ENCODE data around the gene TSPAN5.

The TSPAN5 gene

DNA sequence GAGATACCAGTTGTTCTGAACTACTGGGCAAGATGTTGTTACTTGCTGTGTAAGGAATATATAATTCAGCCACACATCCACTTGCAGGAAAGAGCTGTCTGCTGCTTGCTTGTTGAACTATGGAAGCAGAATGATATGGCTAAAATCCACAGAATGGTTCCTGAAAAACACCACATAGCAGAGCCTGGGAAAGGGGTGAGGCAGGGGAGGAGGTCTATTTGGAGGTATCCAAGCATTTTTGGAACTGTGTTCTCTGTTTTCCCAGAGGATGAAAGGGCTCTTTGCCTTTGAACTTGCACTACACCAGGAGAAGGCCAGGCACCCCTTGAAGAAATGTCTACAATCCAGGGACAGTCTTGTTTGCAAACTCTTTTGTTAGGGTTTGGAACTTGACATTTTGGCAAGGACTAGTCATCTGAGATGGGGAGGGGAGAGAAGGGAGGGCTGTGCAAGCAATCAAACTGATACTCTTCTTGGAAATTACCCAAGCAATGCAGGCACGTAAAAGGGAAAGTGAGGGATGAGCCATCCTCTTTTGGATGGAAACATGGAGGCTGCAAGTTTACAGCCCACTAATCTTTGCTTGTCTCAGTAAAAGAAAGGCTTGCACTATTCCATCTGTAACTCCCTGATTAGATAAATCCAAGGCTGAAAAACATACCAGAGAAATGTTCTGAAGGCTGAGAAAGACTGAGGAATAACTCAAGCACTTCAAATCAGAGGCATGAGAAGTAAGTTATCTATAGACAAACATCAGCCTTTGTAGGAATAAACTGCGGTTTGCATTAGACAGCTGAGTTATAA is 141.0 kb downstream of the TSPAN5 start:
- DNase-seq (ENCODE audit: low read depth): no peak

DNA sequence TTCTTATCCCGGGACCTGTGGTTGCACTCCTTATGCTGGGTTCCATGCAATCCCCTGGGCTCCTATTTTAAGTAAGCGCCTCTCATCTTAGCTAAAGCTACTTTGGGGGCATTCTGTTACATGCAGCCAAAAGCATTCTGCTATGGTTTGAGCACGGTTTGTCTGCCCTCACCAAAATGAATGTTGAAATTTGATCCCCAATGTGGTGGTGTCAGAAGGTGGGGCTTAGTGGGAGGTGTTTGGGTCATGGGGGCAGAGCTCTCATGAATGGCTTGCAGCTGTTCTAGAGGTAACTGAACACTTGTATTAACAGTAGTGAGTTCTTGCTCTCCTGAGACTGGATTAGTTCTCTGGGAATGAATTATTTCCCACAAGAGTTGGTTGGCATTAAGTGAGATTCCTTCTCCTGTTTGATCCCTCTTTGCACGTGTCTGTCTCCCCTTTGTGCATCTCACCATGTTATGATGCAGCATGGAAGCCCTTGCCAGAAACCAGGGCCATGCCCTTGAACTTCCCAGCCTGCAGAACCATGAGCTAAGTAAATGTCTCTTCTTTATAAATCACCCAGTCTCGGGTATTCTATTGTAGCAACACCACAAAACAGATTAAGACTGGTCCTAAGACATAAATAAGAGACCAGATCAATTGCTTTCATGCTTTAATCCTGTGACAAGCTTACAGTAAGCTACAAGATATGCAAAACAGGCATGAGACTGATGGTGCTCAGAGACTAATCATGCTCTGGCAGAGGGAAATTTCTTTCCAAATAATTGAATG is 141.8 kb downstream of the TSPAN5 start:
- no peak for DNase-seq (ENCODE audit: low read depth)

DNA sequence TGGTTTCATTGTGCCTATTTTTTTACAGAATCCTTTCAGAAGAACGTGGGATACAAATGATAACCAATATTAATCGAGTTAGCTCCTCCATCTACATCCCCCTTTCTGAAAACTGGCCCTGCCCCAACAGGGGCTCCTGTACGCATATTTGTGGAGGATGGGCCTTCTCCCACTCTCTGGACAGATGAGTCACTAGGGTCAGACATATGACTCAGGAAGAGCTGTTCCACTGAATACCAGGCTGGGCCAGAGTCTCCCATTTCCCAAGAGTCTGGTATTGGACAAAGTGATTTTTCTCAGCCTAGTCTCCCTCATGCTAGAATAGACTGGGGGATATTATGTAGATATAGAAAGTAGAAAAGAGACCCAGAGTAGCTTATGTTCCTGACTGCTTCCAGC is 142.4 kb downstream of the TSPAN5 start:
- no peak for DNase-seq (ENCODE audit: low read depth)

DNA sequence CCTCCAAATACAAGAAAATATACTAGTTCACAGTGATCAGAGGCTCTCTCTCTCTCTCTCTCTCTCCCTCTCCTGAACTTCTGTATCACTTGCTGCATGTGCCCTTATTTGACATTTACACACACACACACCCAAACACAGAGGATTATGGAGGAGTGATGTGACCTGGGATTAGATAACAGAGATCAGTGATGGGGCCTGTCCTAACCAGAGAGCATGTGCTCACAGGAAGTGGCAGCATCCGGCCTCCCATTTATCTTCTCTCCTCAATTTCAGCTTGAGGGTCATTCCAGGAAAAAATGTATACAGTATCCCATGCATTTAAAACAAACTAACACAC is 143.0 kb downstream of the TSPAN5 start:
- DNase-seq (ENCODE audit: low read depth): no peak

DNA sequence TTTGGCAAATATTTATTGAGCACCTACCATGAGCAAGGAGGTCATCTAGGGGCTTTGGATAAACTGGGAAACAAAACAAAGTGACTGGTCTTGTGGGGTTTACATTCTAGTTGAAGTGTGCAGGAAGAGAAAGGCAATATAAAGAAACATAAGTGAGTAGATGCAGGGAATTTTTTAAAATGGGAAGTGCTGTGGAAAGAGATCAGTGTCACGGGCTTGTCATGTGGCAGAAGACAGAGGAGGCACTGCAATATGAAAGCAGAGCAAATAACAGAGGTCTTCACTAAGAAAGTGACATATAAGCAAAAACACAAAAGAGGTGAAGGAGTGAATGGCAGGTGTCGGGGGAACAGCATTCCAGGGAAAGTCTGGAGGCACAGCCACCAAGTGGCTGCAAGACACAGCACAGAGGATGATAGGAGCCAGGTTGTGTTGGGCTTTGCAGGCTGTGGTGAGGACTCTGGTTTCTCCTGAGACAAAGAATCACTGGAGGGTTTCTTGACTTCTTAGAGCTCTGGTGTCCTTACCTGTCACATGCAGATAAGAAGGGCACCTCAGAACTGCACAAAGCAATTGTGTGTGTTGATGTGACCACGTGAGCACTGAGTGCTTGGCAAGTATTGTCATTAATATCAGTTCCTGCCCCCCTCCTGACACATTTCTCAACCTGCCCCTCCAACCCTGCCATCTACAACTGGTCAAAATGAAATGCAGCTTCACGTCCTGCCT is 143.5 kb downstream of the TSPAN5 start:
- DNase-seq (ENCODE audit: low read depth): no peak

DNA sequence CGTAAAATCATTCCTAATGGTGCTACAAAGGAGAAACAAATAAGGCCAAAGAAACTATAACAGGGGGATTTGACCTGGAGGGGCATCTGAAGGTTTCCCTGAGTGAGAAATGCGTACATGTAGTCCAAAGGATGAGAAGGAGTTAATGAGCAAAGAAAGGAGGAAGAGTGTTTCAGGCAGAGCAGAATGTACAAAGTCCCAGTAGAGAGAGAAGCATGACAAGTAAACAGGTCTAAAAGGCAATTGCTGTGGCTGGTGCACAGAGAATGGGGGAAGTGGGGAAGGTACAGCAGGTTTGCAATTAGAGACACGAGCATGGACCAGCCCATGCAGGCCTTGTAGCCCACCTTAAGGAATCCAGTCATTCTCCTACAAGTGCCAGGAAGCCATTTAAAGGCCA is 145.5 kb downstream of the TSPAN5 start:
- DNase-seq (ENCODE audit: low read depth): no peak

DNA sequence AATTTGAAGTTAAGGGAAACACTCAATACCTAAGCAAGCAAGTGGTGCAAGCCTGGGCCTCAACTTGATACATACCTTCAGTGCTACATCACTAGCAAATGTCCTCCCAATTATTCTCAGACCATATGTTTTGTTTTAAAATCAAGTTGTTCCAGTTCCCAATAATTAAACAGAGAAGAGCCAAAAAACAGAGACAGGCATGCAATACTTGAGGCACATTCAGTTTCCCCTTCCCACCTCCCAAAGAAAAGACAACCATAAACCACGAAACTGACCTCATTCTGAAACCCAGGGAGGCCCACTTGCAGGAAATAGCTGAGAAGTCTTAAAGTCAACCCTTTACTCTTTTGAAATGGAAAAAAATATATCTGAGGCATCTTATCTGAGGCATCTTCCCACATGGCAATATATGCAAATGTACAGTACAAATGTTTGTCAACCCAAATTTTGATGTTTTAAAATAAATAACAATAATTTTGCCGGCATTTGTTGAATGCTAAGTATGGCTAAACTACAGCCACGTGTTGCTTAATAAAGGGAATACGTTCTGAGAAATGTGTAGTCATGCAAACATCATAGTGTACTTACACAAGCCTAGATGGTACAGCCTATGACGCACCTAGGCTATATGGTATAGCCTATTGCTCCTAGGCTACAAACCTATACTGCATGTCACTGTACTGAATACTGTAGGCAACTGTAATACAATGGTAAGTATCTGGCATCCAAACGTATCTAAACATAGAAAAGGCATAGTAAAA is 147.5 kb downstream of the TSPAN5 start:
- DNase-seq (ENCODE audit: low read depth): no peak

DNA sequence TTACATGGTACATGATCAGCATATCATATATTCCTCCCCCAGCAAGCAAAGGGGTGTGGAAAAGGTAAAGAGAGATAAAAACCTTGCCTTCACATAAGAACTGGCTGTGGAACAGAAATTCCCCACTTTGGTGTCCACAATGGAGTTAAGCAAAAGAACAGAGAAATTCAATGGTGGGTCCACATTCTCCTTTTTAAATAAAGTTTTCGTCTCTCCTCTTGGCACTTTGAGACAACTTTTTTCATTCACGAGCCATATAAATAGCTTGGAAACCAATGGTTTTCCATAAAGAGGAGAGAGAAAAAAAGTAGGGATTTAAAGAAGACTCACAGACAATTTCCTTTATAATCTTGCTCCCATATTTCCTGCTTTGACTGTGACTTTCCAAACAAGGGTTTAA is 148.1 kb downstream of the TSPAN5 start:
- DNase-seq (ENCODE audit: low read depth): no peak

DNA sequence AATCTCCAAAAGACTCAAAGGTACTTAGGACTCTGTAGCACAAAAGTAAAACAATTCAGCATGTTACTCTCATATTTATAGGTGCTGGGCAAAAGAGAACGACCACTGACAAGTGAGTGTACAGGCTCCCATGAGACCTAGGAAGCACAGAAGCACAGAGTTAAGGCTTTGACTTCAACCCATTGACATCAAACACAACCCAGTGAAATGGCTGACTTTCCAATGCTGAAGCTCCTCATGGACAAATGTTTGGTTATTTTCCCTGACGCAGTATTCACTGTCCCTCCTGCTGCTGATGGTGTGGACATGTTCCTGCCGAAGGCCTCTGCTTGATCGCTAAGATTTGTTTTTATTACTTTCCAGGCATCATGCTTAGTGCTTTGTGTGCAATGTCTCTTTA is 148.7 kb downstream of the TSPAN5 start:
- DNase-seq (ENCODE audit: low read depth): no peak

DNA sequence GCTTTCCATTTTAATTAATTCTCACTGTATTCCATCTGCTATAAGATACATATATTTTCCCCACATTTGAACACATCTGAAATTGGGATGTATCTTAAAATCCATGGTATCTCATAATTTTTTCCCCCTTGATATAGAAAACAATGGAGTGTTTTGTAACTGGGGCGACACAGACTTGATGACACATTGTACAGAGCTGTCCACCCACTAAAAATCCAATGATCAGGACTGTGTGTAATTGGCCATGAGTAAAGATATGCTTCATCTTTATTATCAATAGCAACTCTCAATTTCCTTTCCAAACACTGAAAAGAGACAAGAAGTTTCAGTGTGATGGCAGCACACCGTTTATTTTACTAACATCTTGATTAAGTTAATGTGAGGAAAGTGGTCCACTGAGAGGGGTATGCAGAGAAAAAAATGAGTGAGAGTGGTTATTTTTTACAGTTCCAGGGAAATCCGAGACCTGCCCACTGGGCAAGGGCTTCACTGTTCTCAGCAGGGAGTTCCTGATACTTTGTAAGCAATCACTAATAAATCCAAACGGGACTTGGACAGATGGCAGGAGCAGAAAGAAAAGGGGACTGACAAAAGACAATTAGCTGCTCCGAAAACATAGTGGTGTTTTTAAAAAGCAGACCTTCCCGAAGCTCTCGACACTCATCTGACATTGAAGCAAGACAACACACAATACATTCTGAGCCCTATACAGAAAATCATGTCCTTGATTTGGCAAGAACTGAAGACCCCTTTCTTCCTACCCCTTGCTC is 149.4 kb downstream of the TSPAN5 start:
- DNase-seq (ENCODE audit: low read depth): no peak

DNA sequence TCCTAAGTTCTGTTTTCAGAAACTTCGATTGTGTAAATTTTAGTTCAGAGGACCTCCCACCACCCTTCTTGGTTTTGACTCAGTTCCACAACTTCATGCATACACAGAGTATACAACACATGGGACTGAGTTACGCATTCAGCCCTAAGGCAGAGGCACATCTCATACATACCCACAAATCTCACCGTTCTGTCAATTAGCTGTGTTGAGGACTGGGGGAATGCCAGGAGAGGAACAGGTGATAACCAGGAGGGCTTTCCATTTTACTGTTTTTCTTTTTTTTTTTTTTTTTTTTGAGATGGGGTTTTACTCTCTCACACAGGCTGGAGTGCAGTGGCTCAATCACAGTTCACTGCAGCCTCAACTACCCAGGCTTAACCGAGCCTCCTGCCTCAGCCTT is 150.2 kb downstream of the TSPAN5 start:
- no peak for DNase-seq (ENCODE audit: low read depth)

DNA sequence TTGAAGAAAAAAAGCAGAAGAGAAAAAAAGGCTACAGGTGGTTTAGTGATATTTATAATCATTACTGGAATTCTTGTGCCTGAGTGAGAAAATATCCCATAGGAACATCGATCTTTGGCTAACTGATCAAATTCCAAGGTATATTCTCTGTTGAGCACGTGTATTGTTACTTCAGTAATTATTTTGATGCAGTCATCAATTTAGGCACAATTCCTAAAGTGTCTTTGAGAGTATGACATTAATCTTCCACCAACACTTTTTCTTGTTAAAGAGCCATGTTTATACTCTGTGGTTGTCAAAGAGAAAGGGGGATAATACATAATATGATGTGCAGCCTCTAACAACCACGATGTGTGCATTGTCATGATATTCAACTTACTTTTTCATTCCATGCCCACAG is 151.1 kb downstream of the TSPAN5 start:
- no peak for DNase-seq (ENCODE audit: low read depth)

DNA sequence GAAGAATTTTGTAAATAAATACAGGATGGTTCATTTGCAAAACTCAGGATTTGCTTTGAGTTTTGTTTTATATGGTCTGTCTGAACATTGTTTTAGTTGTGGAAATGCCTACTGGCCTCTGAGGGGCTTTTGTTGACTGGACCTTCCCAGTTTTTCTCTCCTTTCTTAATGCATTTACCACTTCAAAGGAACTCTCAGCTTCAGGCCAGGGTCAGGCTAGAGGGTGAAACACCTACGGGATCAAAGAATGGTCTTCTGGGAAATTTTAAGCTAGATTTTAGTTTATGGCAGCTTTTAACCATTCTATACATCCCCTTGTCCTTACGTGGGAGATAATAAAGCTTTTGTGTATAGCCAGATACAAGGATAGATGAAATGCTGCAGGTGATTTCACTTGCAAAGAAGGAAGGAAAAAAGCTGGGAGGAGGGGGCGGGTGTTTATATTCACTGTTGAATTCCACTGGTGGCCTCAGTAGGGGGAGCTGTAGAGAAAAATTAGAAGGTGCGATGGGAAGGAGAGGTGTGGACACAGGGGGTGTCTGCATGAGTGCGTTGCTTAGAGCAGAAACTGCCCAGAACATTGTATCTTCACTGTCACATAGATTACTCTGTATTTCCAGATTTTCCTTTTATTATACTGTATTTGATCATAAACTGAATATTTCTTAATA is 151.8 kb downstream of the TSPAN5 start:
- DNase-seq (ENCODE audit: low read depth): no peak

DNA sequence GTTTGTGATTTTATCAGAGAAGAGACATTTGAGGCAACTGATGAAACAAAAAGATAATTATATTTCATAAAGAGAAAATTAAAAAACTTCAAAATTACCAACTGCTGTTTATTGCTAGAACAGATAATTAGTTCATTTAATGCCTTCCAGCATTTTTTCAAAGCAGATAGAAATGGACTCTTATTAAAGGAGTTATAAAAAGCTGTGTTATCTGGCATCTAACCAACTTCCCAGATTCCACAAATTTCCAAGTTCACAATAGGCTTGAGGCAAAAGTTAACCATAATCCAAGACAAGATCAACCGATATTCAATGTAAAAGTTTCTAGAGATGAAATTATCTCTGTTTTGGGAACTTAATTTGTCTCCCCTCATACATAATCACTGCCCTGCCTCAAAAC is 152.4 kb downstream of the TSPAN5 start:
- no peak for DNase-seq (ENCODE audit: low read depth)

DNA sequence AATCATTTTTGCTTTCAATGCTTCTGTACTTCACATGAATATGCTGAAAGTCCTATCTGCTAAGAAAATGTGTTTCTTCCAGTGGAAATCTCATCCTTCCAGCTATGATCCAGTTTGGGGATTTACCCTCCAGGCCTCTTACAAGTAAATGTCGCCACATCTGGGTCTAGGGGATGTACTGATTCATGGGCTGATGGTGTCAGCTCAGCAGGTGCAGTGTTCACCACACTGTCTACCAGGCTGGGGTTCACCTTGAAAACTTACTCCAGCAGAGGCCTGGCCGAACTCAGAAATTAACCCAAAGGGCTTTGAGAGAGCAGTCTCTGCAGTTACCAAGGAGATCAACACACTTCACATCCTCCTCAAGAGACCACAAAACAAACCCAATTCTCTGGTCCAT is 154.3 kb downstream of the TSPAN5 start:
- DNase-seq (ENCODE audit: low read depth): no peak

DNA sequence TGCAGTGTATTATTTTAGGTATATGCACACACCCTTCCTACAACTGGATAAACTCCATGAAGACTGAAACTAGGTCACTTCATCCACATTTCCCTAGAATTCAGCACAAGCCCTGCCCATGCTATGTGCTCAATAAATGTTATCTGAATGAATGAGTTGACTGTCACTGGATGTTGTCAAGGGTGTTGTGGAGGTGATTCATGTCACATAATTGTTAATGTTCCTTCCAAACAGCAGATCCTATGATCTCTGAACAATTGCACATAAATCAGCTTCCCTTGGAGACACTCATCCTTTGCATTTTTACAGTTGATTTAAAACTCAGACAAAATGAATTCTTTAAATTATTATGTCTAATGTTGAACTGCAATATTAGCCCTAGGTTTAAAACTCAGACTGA is 154.7 kb downstream of the TSPAN5 start:
- no peak for DNase-seq (ENCODE audit: low read depth)

DNA sequence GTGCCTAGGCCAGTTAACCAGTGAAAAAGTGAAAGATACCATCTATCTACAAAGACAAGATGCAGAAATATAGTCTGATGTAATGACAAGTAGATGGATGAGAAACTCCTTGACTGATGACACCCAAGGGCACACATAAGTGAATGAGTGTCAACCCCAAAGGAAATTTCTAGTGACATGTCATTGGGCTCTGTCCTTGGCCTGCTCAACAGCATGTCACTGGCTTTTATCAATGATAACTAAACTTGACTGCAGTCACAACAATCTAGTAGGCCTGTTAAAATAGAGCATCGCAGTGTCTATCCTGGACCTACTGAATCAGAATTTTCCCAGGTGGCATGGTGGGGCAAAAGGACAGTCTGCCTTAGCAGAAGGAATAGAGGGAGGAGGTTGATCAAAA is 155.8 kb downstream of the TSPAN5 start:
- no peak for DNase-seq (ENCODE audit: low read depth)

DNA sequence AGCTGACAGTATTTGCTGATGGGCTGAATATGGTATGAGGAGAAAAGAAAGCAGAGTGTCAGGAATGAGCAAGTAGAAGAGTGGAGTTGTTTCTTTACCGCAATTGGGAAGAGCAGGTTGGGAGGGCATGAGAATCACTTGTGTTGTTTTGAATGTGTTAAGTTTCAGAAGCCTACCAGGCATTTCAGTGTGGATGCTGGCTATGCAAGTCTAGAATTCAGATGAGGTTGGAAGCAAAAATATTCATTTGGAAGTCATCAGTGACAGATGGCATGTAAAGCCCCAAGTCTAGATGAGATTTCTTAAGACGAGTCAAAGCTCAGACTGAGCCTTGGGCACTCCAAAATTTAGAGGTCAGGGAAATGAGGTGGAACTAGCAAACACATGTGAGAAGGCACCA is 156.4 kb downstream of the TSPAN5 start:
- DNase-seq (ENCODE audit: low read depth): no peak

DNA sequence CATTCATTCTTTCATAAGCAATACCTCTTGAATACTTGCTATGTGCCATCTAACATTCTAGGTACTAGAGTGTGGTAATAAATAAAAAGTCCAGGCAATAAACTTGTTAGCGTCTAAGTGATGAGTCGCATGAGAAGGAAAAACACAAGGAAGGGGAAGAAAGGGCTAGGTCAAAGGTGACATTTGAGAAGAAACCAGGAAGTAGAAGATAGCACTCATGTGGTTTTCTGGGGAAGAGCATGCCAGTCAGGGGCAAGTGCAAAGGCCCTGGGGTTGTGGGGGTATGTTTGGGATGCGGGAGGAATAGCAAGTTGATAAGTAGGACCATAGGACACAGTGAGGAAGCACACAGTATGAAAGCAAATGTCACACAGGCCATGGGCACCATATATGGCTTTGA is 157.0 kb downstream of the TSPAN5 start:
- DNase-seq (ENCODE audit: low read depth): no peak

DNA sequence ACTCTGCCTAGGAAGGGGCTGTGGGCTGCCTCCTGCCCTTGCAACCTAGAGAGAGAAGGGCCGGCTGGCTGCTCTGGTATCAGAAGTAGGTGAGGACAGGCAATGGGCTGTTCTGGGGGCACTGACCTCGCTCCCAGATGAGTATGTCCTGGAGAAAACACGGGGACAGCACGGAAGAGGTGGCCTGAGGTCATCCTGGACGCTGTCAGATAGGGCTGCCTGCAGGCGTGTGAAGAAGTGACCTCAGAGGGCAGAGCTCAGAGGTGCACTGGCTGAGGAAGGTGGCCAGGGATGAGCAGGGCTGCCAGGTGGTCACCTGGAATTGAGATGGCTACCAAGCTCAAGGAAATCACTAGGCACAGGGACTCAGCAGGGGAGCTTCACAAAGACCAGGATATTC is 159.6 kb downstream of the TSPAN5 start:
- DNase-seq (ENCODE audit: low read depth): no peak

Data from T follicular helper cell (primary cell).